Measurements from ENCODE around the gene ALG1. TPM values are rescaled to one million over a fixed set of nuclear protein-coding genes. Genes with fewer than 3 reads are reported as not detected.

The ALG1 gene
- total and polyA plus RNA-seq, 2 experiments from 2014 or later: 20.2 to 36.4 TPM

- H3K9me3 Mint-ChIP-seq: no peaks in the 10 kb centered on the region
- TF ChIP-seq ZNF331 (CRISPR knock-in tag; IDR thresholded peaks at IDR 0.05; ENCODE audit: low read depth): no peak
- TF ChIP-seq ETS1 (IDR thresholded peaks at IDR 0.05): no peak
- TF ChIP-seq EZH2 (IDR thresholded peaks at IDR 0.05; ENCODE audit: low read depth, unreplicated experiment): no peak
- no peak for TF ChIP-seq POLR2AphosphoS5 (IDR thresholded peaks at IDR 0.05; ENCODE audit: low read depth)
- no peak for TF ChIP-seq CREB1 (CRISPR knock-in tag; IDR thresholded peaks at IDR 0.05; ENCODE audit: low read depth)
- no peak for TF ChIP-seq STAT1 (IDR thresholded peaks at IDR 0.05; ENCODE audit: unreplicated experiment)
- no peak for TF ChIP-seq ZNF462 (CRISPR knock-in tag; IDR thresholded peaks at IDR 0.05)
- no peak for TF ChIP-seq EZH2phosphoT487 (IDR thresholded peaks at IDR 0.05; ENCODE audit: unreplicated experiment)
- no peak for TF ChIP-seq CTCF (conservative IDR thresholded peaks at IDR 0.05; ENCODE audit: low read depth in 2 of 2)
- no peak for TF ChIP-seq NANOG (IDR thresholded peaks at IDR 0.05; ENCODE audit: borderline replicate concordance)
- no peak for TF ChIP-seq ZNF114 (CRISPR knock-in tag; IDR thresholded peaks at IDR 0.05)
- no peak for TF ChIP-seq JUNB (IDR thresholded peaks at IDR 0.05; ENCODE audit: unreplicated experiment)
- TF ChIP-seq REST (IDR thresholded peaks at IDR 0.05; ENCODE audit: unreplicated experiment): no peak
- no peaks in the 10 kb centered on the region for H4K20me1 ChIP-seq (replicated peaks; ENCODE audit: insufficient read depth)
- peaks cover 20% of the 10 kb centered on the region for H3K4me1 ChIP-seq (ENCODE audit: insufficient read depth)
- peak overlapping the region; percentile 64 for H3K4me2 ChIP-seq
- H3K4me1 Mint-ChIP-seq: peaks cover 33% of the 10 kb centered on the region
- peak overlapping the region; percentile 93 for H3K27ac Mint-ChIP-seq
- 0 out of 3 replicates have a peak overlapping the region, but pooled peaks have one; percentile 20 for H3K4me3 Mint-ChIP-seq
- H3K27ac ChIP-seq (ENCODE audit: low read depth): no peak overlapping the region; the same call in 1 of the 2 replicates
- H3F3A ChIP-seq (replicated peaks; ENCODE audit: low read depth): peaks cover 13% of the 10 kb centered on the region
- ATAC-seq (peak; percentile 44), DNase-seq (ENCODE audit: low spot score) (peak; percentile 47)
- H2AFZ ChIP-seq: peak overlapping the region; percentile 59; the same call in 1 of the 2 replicates
- H3K9me2 ChIP-seq (ENCODE audit: insufficient read depth): no peaks in the 10 kb centered on the region
- H3K36me3 Mint-ChIP-seq (ENCODE audit: low read depth): no peaks in the 10 kb centered on the region
- no peaks in the 10 kb centered on the region for H3K36me3 ChIP-seq (ENCODE audit: insufficient read depth)
- no peaks in the 10 kb centered on the region for H3K79me2 ChIP-seq (replicated peaks; ENCODE audit: insufficient read depth)
- no peaks in the 10 kb centered on the region for H3K27me3 ChIP-seq (ENCODE audit: insufficient read depth)
- peak overlapping the region; percentile 27; the same call in 1 of the 2 replicates for H3K4me3 ChIP-seq
- H3K27me3 Mint-ChIP-seq (ENCODE audit: insufficient read depth, low read depth, poor library complexity): peaks cover 14% of the 10 kb centered on the region
Observed at GRCh38 chr16:5059386-5060072, 12.1 kb upstream of the ALG1 start.

All from GM23338 (cell line).